ENCODE data around the gene PRKCE. TPM values are rescaled to one million over a fixed set of nuclear protein-coding genes. Genes with fewer than 3 reads are reported as not detected.

Gene PRKCE
- total RNA-seq, 4 donors from 2014 or later, result 5.9 to 21.2 (median 18.5) TPM

DNA sequence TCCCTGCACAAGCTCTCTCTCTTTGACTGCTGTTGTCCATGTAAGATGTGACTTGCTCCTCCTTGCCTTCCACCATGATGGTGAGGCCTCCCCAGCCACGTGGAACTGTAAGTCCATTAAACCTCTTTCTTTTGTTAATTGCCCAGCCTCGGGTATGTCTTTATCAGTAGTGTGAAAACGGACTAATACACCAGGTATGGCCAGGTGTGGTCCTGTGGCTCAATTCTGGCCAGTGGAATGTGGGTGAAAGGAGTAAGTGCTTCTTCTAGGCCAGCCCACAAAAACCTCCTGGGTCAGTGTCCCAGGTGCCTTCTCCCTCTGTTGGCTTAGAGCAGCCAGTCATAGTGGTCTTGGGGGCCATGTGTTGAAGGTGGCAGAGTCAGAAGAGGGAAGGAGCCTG, 57.0 kb downstream of the PRKCE start:
- Histone ChIP-seq H3K9me3 (no peaks in the 10 kb centered on the region), H3K4me3 (no peak overlapping the region), H3K4me1 (peaks cover 22 to 70% (median 24%) of the 10 kb centered on the region in 3 donors), H3K36me3 (no peaks in the 10 kb centered on the region), H3K27me3 (no peaks in the 10 kb centered on the region), H3K27ac (no peak overlapping the region)
- ATAC-seq, result no peak
- TF ChIP-seq, protein P1, sequence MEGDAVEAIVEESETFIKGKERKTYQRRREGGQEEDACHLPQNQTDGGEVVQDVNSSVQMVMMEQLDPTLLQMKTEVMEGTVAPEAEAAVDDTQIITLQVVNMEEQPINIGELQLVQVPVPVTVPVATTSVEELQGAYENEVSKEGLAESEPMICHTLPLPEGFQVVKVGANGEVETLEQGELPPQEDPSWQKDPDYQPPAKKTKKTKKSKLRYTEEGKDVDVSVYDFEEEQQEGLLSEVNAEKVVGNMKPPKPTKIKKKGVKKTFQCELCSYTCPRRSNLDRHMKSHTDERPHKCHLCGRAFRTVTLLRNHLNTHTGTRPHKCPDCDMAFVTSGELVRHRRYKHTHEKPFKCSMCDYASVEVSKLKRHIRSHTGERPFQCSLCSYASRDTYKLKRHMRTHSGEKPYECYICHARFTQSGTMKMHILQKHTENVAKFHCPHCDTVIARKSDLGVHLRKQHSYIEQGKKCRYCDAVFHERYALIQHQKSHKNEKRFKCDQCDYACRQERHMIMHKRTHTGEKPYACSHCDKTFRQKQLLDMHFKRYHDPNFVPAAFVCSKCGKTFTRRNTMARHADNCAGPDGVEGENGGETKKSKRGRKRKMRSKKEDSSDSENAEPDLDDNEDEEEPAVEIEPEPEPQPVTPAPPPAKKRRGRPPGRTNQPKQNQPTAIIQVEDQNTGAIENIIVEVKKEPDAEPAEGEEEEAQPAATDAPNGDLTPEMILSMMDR (IDR thresholded peaks at IDR 0.05), result no peak
- TF ChIP-seq POLR2A (IDR thresholded peaks at IDR 0.05) (no peak), POLR2AphosphoS5 (IDR thresholded peaks at IDR 0.05) (no peak), EP300 (IDR thresholded peaks at IDR 0.05) (no peak)
- WGBS, 2 donors (ENCODE audit: low coverage in 1 of 2), result 100% methylated on average over 2 of the region's 3 CpGs

DNA sequence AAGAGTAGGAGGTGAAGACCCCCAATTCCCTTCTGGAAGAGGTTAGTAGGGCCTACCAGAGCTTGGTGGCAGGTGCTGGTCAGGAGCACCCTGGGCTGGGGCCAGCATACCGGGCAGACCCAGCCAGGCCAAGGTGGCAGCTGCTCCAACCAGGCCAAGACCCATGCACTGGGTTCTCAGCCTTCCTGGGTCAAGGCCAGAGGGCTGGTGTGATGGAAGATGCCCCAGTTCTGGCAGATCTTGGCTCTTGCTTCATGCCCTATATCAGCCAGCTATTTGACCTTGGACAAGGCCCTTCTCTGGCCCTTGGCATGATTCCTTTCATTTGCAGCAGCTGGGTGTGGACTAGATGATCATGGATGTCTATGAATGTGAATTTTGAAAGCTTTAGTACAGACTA, 57.7 kb downstream of the PRKCE start:
- H3K27me3 ChIP-seq, result no peaks in the 10 kb centered on the region
- WGBS, 2 donors (ENCODE audit: low coverage in 1 of 2), result 100% methylated on average over 1 of the region's 1 CpG; no CpG with 5 or more reads in 1 of the 2 donors
- H3K4me1 ChIP-seq, result peaks cover 22 to 75% (median 24%) of the 10 kb centered on the region in 3 donors
- ATAC-seq, result no peak
- no peaks in the 10 kb centered on the region for H3K36me3 ChIP-seq
- no peak overlapping the region for H3K27ac ChIP-seq
- TF ChIP-seq, protein P1 (IDR thresholded peaks at IDR 0.05), result no peak
- TF ChIP-seq POLR2A (IDR thresholded peaks at IDR 0.05), result no peak
- TF ChIP-seq EP300 (IDR thresholded peaks at IDR 0.05), result no peak
- TF ChIP-seq POLR2AphosphoS5 (IDR thresholded peaks at IDR 0.05), result no peak
- no peaks in the 10 kb centered on the region for H3K9me3 ChIP-seq
- no peak overlapping the region for H3K4me3 ChIP-seq

DNA sequence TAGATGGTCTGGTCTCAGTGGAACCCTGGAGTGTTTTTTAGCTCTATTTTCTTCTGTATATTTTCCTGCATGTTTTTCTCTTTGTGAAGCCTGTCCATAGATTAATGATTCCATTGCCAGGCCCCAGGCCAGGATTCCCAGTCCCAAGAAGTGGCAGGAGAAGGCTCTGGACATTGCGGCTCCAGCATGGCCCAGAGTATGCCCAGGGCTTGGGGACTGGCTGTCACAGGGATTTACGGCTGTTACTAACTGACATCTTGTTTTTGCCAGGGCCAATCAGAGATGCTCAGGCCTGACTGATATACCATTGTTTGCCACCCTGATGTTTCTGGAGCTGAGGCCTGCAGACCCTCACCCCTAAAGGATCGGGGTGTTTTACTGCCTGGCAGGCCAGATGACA, 59.0 kb downstream of the PRKCE start:
- Histone ChIP-seq H3K27ac (no peak overlapping the region), H3K27me3 (no peaks in the 10 kb centered on the region), H3K4me3 (no peak overlapping the region), H3K9me3 (no peaks in the 10 kb centered on the region), H3K4me1 (peaks cover 12 to 70% (median 15%) of the 10 kb centered on the region in 3 donors), H3K36me3 (no peaks in the 10 kb centered on the region)
- TF ChIP-seq, protein P1 (IDR thresholded peaks at IDR 0.05), result no peak
- TF ChIP-seq EP300 (IDR thresholded peaks at IDR 0.05) (no peak), POLR2AphosphoS5 (IDR thresholded peaks at IDR 0.05) (no peak), POLR2A (IDR thresholded peaks at IDR 0.05) (no peak)
- no peak for ATAC-seq
- 68% methylated on average over 3 of the region's 3 CpGs; no CpG with 5 or more reads in 1 of the 2 donors for WGBS, 2 donors (ENCODE audit: low coverage in 1 of 2)

DNA sequence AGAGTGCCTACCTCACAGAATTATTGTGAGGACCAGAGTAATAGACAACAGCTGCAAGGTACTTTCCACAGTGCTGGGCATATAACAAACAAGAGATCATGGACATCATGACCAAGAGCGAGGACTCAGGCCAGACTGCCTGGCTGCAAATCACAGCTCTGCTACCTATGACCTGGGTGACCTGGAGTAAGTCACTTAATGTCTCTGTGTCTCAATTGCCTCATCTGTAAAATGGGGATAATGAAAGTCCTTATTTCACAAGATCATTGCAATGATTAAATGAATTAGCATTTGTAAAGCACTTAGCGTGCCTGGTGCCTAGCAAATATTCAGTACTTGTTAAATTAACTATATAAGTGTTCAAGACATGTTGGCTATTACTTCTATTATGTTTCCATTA, 59.7 kb downstream of the PRKCE start:
- peaks cover 4 to 62% (median 8%) of the 10 kb centered on the region in 3 donors for H3K4me1 ChIP-seq
- no peak overlapping the region for H3K4me3 ChIP-seq
- H3K36me3 ChIP-seq, result no peaks in the 10 kb centered on the region
- H3K27me3 ChIP-seq, result no peaks in the 10 kb centered on the region
- no peak for ATAC-seq
- H3K9me3 ChIP-seq, result no peaks in the 10 kb centered on the region
- TF ChIP-seq POLR2A (IDR thresholded peaks at IDR 0.05) (no peak), EP300 (IDR thresholded peaks at IDR 0.05) (no peak), POLR2AphosphoS5 (IDR thresholded peaks at IDR 0.05) (no peak)
- TF ChIP-seq, protein P1 (IDR thresholded peaks at IDR 0.05), result no peak
- 88 to 100% methylated on average over 2 of the region's 2 CpGs for WGBS, 2 donors (ENCODE audit: low coverage in 1 of 2)
- H3K27ac ChIP-seq, result no peak overlapping the region

DNA sequence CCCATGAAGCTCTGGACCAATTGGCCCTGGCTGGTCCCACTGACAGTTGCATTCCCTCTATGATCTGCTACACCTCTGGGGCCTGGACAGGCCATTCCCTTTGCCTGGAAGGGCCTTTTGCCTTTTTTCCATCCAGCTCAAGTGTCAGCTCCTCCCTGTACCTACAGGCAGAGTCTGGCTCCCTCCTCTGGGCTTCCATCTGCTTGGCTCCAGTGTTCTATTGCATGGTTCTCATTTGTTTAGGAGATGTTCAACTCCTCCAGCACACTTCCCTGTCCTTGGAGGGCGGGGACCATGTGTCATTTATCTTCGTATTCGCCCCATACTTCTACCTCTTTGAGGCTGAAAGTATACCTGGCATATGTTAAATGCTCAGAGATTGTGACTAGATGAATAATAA, 61.1 kb downstream of the PRKCE start:
- Histone ChIP-seq H3K4me3 (no peak overlapping the region), H3K9me3 (no peaks in the 10 kb centered on the region), H3K27ac (no peak overlapping the region), H3K27me3 (no peaks in the 10 kb centered on the region), H3K36me3 (no peaks in the 10 kb centered on the region), H3K4me1 (peaks cover 0 to 49% (median 0%) of the 10 kb centered on the region in 3 donors)
- ATAC-seq, result no peak
- TF ChIP-seq POLR2A (IDR thresholded peaks at IDR 0.05) (no peak), POLR2AphosphoS5 (IDR thresholded peaks at IDR 0.05) (no peak), EP300 (IDR thresholded peaks at IDR 0.05) (no peak)
- TF ChIP-seq, protein P1 (IDR thresholded peaks at IDR 0.05), result no peak
- WGBS, 2 donors (ENCODE audit: low coverage in 1 of 2), result 90 to 91% methylated on average over 3 of the region's 3 CpGs
